CD1c-positive myeloid dendritic cell (primary cell): ENCODE measurements around the gene SHC3.

Experiments used
- DNase-seq: peaks from one replicate; pipeline ENCODE4 v3.0.0-alpha.2; 2016; ENCODE audit errors: extremely low spot score

SHC3 gene

GRCh38 chr9:89022902-89023301 lies 155.7 kb downstream of the SHC3 start:
- DNase-seq, result peak; percentile 19

DNA sequence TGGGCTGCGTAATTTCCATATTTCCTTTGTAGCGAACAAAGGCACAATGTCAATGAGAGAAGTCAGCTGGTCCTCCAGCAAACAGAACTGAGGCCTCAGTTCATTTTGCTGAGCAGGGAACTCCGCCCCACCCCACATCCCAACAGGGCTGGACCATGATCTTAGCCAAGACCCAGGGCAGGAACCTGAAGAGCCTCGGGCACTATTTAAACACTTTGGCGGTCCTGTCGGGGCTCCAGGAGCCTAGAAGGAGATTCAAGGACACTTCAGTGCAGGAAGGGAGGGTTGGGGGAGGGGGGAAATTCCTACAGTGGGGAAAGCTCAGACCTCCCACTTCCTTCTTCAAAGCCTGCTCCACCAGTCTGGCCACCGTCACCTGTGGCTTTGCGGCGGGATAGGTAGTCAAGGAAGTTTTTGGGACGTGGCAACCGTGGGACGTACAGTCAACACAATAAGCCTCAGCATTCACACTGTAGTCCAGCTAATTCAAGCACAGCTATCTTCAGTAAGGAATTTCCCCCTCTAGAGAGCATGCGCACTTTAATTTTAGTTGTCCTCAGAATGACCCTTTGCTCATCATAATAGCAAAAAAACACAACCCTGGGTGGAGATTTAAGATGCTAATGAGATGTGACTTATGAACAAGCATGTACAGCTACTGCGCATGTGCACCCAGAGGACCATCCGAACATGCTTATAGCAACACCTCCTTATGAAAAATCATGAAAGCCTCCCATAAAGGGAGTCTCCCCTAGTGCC lies 156.4 kb downstream of the SHC3 start:
- DNase-seq, result no peak

- DNase-seq, result no peak
Measured at GRCh38 chr9:89021154-89021803, 157.3 kb downstream of the SHC3 start.

- DNase-seq, result no peak
Measured at GRCh38 chr9:89020754-89021153, 157.9 kb downstream of the SHC3 start.

DNA sequence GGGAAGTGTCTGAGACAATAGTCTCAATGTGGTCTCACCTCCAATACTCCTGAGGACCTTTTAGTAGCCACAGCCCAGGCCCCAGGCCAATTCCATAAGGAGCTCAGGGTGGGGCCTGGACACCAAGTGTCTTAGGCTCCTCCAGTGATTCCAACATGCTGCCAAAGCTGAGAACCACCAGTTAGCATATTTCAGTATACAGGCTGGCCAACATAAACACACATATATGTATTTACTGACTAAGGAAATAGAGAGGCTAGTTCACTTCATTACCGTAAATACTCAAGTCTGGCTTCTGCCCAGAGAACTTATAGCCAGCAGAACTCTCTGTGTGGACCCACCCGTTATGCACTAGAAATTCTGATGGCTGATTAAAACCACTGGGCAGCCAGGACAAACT lies 163.3 kb downstream of the SHC3 start:
- DNase-seq, result no peak

GRCh38 chr9:89014153-89014552 lies 164.5 kb downstream of the SHC3 start:
- no peak for DNase-seq

DNA sequence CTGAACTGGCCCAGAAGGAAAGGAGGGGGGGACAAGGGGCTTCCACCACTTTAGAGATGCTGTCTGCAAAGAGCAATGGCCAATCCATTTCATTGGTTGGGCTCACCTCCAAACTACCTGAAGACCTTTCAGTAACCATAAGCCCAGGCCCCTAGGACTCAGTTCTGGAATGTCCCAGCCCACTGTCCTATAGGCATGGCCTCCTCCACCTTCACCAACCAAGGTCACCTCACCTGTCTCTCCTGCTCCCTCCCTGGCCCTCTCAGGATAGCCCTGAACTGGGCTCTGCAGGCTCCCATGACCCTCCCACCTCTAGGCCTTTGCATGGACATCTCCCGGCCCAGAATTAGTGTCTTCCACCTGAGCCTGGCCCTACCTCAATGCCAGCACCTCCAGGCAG lies 165.0 kb downstream of the SHC3 start:
- no peak for DNase-seq

- no peak for DNase-seq
Measured at GRCh38 chr9:89012294-89013042, 166.2 kb downstream of the SHC3 start.

- DNase-seq, result no peak
Measured at GRCh38 chr9:89011683-89012082, 166.9 kb downstream of the SHC3 start.

DNA sequence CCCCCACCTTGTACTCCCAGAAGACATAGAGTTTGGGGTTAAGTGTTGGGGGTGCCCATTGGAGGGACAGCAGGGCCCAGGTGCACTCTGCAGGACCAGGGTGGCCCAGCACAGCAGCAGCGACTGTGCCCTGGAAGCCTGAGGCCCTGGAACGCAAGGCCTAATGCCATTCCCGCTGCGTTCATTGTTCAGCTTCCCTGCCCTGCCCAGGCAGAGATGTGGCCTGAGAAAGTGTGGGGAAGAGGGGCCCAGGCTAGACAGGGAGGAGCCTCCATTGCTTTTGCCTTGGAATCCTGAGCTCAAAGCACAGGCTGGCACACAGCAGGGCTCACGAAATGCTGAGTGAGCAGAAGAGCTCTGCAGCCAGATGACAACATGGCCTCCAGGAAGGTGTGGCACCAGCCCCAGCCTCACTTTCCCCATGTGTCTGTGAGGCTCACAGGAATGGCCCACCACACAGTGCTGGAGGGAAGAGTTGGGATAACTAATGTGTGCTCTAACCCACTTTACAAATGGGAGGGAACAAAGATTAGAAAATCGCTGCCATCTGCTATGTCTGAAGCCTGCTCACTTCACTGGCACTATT lies 168.0 kb downstream of the SHC3 start:
- DNase-seq, result no peak

GRCh38 chr9:89010056-89010455 lies 168.6 kb downstream of the SHC3 start:
- no peak for DNase-seq

DNA sequence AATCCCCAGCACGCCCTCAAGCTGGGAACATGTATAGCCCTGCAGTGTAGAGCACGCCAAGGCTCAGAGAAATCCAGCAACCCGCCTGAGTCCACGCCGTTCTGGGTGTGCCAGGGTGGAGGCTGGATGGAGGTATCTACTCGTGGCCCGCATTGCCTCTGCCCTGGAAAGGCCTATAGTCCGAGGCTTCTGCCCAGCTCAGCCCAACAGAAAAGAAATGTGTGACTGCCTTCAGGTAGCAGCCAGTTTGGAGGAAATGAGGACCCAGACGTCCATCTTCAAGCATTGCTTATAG lies 169.1 kb downstream of the SHC3 start:
- DNase-seq, result no peak

DNA sequence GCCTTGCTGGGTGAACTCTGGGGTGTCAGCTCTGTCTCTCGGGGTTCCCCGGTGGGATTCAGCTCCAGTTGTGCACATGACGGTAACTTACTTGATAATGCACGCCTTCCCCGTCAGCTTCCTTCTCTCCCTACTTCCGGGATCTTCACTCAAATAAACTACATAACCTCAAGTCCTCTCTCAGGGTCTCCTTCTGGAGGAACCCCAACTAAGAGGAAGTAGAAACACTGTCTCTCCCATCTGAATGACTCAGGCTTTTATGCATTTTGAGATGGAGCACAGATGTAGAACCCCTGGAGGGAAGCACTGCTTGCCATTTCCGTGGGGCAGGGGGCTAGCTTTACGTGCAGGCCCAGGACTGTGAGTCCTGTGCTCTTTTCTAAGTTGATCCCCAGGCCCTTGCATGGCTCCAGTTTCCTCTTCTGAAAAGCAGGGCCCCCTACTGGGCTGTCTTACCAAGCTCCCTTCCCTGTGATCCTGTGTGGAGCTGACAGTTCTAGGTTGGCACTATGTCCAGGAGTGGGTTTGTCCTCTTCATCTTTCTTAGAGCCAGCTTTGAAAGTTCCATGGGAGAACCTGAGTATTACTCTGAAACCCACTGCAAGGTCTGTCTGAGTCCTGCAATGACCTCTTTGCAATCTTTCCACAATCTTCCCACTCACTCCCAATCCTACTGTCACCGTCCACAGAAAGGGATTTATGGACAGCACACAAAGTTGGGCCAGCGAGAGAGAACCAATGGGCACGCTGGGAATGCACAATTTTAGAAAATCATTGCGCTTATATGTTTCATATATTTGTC lies 169.7 kb downstream of the SHC3 start:
- DNase-seq, result peak; percentile 45

GRCh38 chr9:89008055-89008743 lies 170.4 kb downstream of the SHC3 start:
- DNase-seq, result no peak

GRCh38 chr9:89006996-89007967 lies 171.3 kb downstream of the SHC3 start:
- no peak for DNase-seq

- no peak for DNase-seq
Measured at GRCh38 chr9:89006267-89006666, 172.4 kb downstream of the SHC3 start.

GRCh38 chr9:89005323-89005722 lies 173.3 kb downstream of the SHC3 start:
- no peak for DNase-seq

GRCh38 chr9:89002987-89003386 lies 175.6 kb downstream of the SHC3 start:
- DNase-seq, result no peak

DNA sequence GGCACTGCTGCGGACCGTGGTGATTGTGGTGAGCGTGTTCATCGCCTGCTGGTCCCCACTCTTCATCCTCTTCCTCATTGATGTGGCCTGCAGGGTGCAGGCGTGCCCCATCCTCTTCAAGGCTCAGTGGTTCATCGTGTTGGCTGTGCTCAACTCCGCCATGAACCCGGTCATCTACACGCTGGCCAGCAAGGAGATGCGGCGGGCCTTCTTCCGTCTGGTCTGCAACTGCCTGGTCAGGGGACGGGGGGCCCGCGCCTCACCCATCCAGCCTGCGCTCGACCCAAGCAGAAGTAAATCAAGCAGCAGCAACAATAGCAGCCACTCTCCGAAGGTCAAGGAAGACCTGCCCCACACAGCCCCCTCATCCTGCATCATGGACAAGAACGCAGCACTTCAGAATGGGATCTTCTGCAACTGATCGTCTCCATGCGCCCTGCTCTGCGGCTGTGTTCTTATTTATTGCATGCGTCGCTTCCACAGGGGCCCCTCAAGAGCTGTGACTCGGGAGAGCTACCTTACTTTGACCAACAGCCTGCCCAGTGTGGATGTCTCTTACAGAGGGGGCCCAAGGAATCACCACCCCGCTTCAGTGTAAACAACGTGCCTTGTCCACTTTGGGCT lies 176.6 kb downstream of the SHC3 start:
- no peak for DNase-seq
